Right renal cortex interstitium (tissue), 3 donors: ENCODE measurements around the gene CYTH1. TPM values are rescaled to one million over a fixed set of nuclear protein-coding genes. Genes with fewer than 3 reads are reported as not detected.

ENCODE experiments used
- DNase-seq, 3 donors: peaks; one replicate each; pipeline ENCODE4 v3.0.0-alpha.2; 2013; ENCODE audit warnings: low read depth in 3 of 3, low spot score in 2 of 3
- polyA plus RNA-seq, 3 donors: library from polyadenylated mRNA; unstranded; fragments of 120-200 nt; gene quantifications; one replicate each; pipeline ENCODE4 v1.2.1, GENCODE V29; 2013; ENCODE audit not compliant: insufficient read length in 3 of 3

Gene CYTH1
- polyA plus RNA-seq, result 10 to 100 TPM; 21.1 to 24.3 (median 21.8) TPM

- no peak for DNase-seq
Observed at GRCh38 chr17:78781893-78782304, at the start of gene CYTH1. CYTH1 (minus strand) TSS chr17:78782273; CDS start chr17:78782223, 50 bp downstream.

- DNase-seq, result no peak
Observed at GRCh38 chr17:78829477-78829876, 47.4 kb upstream of the CYTH1 start.

GRCh38 chr17:78828470-78829185, 46.6 kb upstream of the CYTH1 start:
- DNase-seq, result no peak

GRCh38 chr17:78826836-78827509, 44.9 kb upstream of the CYTH1 start:
- no peak for DNase-seq

- DNase-seq, result no peak
Observed at GRCh38 chr17:78826421-78826820, 44.3 kb upstream of the CYTH1 start.

GRCh38 chr17:78825696-78826095, 43.6 kb upstream of the CYTH1 start:
- no peak for DNase-seq

GRCh38 chr17:78824240-78824639, 42.2 kb upstream of the CYTH1 start:
- no peak for DNase-seq

- DNase-seq, result no peak
Observed at GRCh38 chr17:78823282-78824046, 41.4 kb upstream of the CYTH1 start.

- DNase-seq, result no peak
Observed at GRCh38 chr17:78822552-78822951, 40.5 kb upstream of the CYTH1 start.

GRCh38 chr17:78821961-78822360, 39.9 kb upstream of the CYTH1 start:
- DNase-seq, result no peak

- no peak for DNase-seq
Observed at GRCh38 chr17:78820841-78821240, 38.8 kb upstream of the CYTH1 start.

- no peak for DNase-seq
Observed at GRCh38 chr17:78819806-78820792, 38.0 kb upstream of the CYTH1 start.

- no peak for DNase-seq
Observed at GRCh38 chr17:78819402-78819801, 37.3 kb upstream of the CYTH1 start.

- no peak for DNase-seq
Observed at GRCh38 chr17:78818932-78819331, 36.9 kb upstream of the CYTH1 start.

GRCh38 chr17:78818152-78818846, 36.2 kb upstream of the CYTH1 start:
- DNase-seq, result no peak

- DNase-seq, result no peak
Observed at GRCh38 chr17:78817123-78817522, 35.0 kb upstream of the CYTH1 start.

- no peak for DNase-seq
Observed at GRCh38 chr17:78815696-78816095, 33.6 kb upstream of the CYTH1 start.

GRCh38 chr17:78812855-78813254, 30.8 kb upstream of the CYTH1 start:
- DNase-seq, result no peak

- no peak for DNase-seq
Observed at GRCh38 chr17:78808163-78808562, 26.1 kb upstream of the CYTH1 start.

GRCh38 chr17:78806451-78806850, 24.4 kb upstream of the CYTH1 start:
- DNase-seq, result no peak
